Adipose tissue (tissue), 3 donors: Measurements from ENCODE around the gene PCP2. TPM values are rescaled to one million over a fixed set of nuclear protein-coding genes. Genes with fewer than 3 reads are reported as not detected.
A peak's percentile ranks its signal among the peaks of the same experiment; 100 is the strongest.
"Not testable (repeated sequence)": the region's sequence is repeated elsewhere in the genome, so short reads cannot be mapped to it uniquely, and the experiment has no call there.

Experiments used
- H3K27ac ChIP-seq: one replicate; pipeline ENCODE4 v1.5.1; 2013; ENCODE audit warnings: low read depth, low read length
- WGBS, 3 donors: extraction: QIAGEN DNeasy Blood & Tissue Kit; methylation state at CpG; one replicate each; pipeline ENCODE4 v1.1.7; 2013; 5-methylcytosine and 5-hydroxymethylcytosine counted together
- polyA plus RNA-seq, 3 donors: library from polyadenylated mRNA; stranded (reverse); fragments of 200-250 nt; gene quantifications; one replicate each; pipeline ENCODE4 v1.2.3, GENCODE V29; 2013
- donor health status: healthy with polysubstance abuse.
- donor health status: Bipolar disorder and iron deficiency.
- donor health status: healthy.

The PCP2 gene
- polyA plus RNA-seq, 3 donors, result 0.10 to 3.7 TPM; not detected in 1

DNA sequence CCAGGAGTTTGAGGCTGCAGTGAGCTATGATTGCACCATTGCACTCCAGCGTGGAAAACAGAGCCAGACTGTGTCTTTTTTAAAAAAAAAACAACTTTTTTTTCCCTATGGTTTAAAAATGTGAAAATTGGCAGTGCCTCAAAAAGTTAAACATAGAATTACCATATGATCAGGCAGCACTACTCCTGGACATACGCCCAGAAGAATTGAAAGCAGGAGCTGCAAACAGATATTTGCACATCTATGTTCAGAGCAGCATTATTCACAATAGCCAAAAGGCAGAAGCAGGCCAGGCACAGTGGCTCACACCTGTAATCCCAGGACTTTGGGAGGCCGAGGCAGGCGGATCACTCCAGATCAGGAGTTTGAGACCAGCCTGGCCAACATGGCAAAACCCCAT lies 31.6 kb upstream of the PCP2 start:
- H3K27ac ChIP-seq, result no peak overlapping the region
- 42 to 53% (median 48%) methylated on average over 4 of the region's 4 CpGs for WGBS, 3 donors

DNA sequence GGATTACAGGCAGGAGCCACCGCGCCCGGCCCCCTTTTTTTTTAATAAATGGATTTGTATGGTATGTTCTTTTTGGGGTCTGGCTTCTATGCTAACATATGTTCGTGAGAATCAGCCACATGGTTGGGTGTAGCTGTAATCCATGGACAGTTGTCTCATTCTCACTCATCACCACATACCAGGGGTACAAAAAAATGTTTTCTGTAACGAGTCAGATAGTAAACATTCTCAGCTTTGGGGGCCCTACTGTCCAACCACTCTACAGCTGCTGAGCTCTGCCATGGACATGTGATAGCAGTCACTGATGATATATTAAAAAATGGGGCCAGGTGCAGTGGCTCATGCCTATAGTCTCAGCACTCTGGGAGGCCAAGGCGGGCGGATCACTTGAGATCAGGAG lies 30.2 kb upstream of the PCP2 start:
- 74 to 82% (median 75%) methylated on average over 7 of the region's 7 CpGs for WGBS, 3 donors
- H3K27ac ChIP-seq, result no peak overlapping the region

DNA sequence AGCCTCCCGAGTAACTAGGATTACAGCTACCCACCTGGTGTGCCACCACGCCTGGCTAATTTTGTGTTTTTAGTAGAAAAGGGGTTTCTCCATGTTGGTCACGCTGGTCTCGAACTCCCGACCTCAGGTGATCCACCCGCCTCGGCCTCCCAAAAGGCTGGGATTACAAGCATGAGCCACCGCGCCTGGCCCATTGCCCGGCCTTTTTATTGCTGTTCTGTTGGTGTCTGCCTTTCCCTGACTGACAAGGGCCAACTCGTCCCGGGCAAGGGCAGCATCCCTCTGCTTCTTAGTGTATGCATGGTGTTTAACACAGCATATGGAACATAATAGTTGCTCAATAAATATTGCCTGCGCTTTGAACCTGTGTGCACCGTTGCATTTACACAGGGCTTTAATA lies 29.1 kb upstream of the PCP2 start:
- H3K27ac ChIP-seq, result no peak overlapping the region
- WGBS, 3 donors, result 80 to 88% (median 83%) methylated on average over 14 of the region's 14 CpGs

DNA sequence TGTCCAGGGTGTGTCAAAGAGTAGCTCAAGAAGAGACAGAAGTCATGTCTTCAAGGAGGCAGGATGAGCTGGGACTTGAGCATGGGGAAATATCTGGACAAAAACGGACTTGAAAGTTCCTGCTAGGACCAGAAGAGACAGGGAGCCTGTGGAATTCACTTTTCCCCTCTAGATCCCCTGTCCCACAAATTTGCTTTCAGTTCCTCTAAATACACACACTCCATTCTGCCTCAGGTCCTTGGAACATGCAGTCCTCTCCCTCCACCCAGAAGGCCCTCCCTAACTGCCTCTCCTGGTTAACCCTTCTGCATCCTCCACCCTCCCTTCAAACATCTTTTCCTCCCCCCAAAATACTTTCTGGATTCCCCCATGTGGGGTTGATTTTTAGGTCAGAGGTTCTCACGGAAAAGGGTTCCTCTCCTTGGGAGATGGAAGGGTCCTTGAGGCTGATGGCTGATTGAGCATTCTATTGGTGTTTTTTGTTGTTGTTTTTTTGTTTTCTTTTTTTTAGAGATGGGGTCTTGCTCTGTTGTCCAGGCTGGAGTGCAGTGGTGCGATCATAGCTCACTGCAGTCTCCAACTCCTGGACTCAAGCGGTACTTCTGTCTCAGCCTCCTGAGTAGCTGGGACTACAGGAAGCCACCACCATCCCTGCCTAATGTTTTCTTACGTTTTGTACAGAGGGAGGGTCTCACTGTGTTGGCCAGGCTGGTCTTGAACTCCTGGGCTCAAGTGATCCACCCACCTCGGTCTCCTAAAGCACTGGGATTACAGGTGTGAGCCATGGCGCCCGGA lies 28.4 kb upstream of the PCP2 start:
- 73 to 79% (median 73%) methylated on average over 8 of the region's 8 CpGs for WGBS, 3 donors

DNA sequence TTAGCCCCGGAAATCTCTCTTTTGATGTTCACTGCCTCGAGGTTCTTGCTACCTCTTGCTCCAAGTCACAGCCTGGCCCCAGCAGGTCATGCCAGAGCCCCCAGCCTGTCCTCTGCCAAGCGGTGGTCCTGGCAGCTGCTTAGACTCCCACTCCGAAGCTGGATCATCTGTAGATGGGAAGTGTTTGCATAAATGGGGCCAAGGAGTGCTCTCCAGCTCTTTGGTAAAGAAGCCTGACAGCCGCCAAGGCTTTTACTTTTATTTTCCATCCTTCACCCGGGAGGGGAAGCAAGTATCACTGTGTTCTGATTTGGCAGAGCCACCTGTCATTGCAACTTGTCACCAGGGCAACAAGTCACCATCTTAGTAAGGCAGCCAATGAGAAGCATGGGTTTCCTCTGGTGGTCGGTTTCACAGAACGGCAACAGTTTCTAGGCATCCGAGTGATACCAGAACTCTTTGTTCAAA lies 24.7 kb upstream of the PCP2 start:
- 31 to 36% (median 36%) methylated on average over 9 of the region's 9 CpGs for WGBS, 3 donors
- H3K27ac ChIP-seq, result no peak overlapping the region

More for the DNA sequence above, 28.4 kb upstream of the PCP2 start:
- no peak overlapping the region for H3K27ac ChIP-seq

DNA sequence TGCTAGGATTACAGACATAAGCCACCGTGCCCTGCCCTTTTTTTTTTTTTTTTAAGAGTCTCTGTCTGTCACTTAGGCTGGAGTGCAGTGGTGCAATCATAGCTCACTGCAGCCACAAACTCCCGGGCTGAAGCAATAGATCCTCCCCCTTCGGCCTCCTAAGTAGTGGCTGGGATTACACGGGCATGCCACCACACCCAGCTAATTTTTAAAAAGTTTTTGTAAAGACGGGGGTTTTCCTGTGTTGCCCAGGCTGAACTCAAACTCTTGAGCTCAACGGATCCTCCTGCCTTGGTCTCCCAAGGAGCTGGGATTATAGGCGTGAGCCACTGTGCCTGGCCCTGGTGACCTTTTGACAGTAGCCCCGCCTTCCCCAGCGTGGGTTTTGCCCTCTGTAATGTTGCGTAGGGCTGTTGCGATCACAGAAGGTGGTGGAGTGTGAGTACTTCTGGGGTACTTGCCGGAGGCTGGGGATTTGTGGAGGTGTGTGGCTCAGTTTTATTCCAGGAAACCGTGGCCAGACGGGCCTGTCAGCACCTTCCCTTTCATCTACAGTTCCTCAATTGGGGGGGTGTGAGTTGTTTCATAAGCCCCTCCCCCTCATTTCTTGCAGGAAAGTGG lies 23.7 kb upstream of the PCP2 start:
- 27 to 62% (median 28%) methylated on average over 14 of the region's 14 CpGs for WGBS, 3 donors
- peak overlapping the region; percentile 42 for H3K27ac ChIP-seq

DNA sequence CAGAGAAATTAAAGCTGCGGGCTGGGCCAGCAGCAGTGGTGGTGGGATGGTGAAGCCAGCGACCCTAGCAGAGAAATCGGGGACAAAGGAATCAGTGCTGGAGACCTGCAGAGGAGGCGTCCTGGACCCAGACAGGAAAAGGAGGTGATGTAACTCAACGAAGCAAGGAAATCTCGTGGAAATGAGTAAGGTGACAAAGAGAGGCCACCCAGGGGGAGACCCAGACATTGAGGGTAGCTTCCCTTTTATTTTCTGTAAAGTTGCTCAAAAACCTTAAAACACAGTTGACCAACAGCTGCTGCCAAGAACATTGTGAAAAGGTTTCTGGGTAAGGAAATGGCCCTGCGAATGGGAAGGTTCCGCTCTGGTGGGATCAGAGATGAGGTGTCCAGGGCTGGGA lies 22.1 kb upstream of the PCP2 start:
- H3K27ac ChIP-seq, result no peak overlapping the region
- WGBS, 3 donors, result 47 to 71% (median 50%) methylated on average over 8 of the region's 8 CpGs

DNA sequence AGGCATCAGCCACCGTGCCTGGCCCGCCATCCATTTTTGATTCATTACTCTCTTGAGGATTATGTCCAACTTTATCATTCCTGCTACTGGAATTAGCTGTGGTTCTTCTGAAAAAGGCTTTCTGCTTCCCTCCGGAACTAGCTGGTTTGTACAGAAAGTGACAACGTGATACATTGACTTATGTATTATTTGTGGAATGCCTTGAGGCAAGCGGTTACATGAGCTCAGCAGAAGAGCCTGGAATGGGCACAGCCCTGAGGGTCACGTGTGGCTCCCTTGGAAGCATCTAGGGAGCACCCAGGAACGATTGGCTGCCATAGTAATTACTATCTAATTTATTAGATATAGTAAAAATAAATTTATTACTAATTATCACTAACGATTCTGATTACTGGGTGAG lies 20.9 kb upstream of the PCP2 start:
- no peak overlapping the region for H3K27ac ChIP-seq
- 48 to 63% (median 51%) methylated on average over 8 of the region's 8 CpGs for WGBS, 3 donors

DNA sequence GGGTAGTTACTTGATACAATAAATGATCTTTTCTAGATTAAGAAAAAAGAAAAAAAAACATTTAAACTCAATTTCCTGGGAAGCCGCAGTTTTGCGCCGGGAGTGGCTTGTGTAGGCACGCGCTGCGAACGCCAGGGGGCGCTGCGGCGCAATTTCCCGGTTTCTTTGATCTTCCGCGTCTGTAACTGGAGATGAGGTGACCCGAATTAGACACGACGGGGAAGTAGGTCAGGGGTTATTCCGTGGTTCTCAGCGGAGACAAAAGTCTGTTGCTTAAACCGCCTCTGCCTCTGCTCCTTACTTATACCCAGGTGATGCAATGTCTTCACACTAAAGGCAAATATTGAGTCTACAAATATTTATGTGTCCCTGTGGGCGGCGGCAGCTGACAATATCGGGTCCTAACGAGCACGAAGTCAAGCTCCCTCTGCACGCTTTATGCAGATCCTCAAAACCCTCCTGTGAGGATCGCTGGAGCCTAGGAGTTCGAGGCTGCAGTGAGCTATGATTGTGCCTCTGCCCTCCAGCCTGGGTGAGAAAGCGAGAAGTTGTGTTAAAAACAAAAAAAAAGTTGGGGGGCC lies 18.6 kb upstream of the PCP2 start:
- 3 to 4% (median 4%) methylated on average over 28 of the region's 28 CpGs for WGBS, 3 donors
- H3K27ac ChIP-seq, result peak overlapping the region; percentile 77

DNA sequence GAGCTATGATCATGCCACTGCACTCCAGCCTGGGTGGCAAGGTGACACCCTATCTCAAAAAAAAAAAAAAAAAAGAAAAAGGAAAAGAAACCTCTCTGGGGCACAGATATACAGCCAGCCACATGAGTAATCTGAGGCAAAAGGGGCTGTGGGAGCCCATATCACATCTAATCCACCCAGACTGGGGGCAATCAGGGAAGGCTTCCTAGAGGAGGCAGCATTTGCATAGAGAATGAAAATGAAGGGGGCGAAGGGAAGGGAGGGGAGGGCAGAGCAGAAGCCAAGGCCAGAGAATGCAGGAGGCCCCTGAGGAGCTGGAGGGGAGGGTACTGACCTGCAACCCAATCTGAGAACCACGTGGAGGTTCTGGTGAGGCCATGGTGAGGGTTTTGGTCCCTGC lies 16.6 kb upstream of the PCP2 start:
- H3K27ac ChIP-seq, result no peak overlapping the region
- WGBS, 3 donors, result 45 to 69% (median 47%) methylated on average over 2 of the region's 2 CpGs

DNA sequence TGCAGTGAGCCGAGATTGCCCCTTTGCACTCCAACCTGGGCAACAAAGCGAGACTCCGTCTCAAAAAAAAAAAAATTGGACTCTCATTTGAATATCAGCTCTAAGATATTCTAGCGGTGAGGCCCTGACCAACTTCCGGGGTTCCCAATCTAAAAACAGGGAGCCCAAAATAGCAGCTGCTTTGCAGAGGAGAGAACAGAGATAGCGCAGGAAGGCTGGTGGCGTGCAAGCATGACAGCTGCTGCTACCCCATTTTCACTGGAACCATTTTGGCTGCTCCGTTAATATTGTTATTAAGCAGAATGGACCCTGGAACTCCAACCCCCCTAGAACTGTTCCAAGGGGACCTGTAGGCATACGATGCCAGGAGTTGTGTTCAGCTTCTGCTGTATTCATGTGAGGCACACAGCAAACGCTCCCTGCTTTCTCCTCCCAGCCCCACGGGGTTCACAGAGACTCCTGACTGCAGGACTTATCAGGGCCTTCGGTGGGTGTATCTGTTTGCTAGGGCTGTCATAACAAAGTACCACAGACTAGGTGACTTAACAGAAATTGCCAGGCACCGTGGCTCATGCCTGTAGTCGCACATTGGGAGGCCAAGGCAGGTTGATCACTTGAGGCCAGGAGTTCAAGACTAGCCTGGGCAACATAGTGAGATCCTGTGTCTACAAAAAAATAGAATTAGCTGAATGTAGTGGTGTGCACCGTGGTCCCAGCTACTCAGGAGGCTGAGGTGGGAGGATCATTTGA lies 14.9 kb upstream of the PCP2 start:
- WGBS, 3 donors, result 79 to 84% (median 81%) methylated on average over 15 of the region's 15 CpGs
- no peak overlapping the region for H3K27ac ChIP-seq

DNA sequence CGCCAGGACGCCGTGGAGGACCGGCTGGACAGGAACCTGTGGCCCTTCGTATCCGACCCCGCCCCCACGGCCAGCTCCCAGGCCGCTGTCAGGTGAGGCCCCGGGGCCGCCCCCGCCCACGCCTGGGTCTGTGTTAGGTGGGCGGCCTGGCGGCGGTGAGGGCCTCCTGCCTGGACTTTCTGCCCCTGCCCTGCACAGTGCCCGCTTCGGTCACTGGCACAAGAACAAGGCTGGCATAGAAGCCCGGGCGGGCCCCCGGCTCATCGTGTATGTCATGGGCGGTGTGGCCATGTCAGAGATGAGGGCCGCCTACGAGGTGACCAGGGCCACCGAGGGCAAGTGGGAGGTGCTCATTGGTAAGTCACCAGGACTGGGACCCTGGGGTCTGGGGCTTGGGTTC lies 13.6 kb upstream of the PCP2 start:
- WGBS, 3 donors, result 90 to 94% (median 93%) methylated on average over 26 of the region's 26 CpGs
- H3K27ac ChIP-seq, result no peak overlapping the region

DNA sequence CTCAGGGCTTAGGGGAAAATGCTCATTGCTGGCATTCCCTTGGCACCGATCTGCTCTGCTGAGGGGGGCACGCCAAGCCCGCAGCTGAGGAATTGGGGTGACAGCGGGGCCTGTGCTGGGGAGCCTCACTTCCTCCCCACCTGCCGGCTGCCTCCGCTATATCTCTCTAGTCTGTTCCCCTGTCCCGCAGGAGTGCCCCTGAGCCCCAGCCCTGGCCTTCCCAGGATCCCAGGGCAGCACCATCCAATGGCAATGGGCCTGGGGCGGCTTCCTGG lies 12.8 kb upstream of the PCP2 start:
- 69 to 88% (median 86%) methylated on average over 8 of the region's 8 CpGs for WGBS, 3 donors

DNA sequence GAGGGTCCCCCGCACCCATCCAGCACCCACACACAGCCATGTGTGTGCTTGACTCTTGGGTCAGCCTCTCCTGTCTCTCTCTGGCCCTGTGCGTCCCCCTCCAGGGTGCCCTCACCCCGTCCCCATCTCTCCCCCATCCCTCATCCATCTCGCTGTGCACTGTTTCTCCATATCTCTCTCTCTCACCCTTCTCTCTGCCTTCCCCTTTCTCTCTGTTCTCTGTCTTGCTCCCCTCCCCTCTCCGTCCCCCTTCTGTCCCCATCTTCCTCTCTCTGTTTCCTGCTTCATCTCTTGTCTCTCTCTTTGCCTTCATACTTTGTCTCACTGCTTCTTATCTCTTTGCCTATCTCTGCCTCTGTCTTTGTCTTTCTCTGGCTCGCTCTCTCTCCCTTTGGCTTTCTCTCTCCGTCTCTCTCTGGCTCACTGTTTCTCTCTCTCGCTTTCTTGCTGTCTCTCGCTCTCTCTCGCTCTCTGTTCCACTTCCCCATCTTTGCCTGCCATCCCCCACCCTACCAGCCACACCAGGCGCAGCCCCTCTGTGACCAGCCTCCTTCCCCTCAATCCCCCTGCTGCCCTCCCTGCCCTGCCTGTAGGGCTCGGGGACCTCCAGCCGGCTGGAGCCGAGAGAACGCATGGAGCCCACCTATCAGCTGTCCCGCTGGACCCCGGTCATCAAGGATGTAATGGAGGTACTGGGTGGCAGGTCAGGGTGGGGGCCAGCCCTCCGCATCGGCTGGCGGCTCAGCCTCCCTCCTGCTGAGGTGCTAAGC lies 12.3 kb upstream of the PCP2 start:
- WGBS, 3 donors, result 44 to 78% (median 63%) methylated on average over 19 to 20 of the region's 20 CpGs
- no peak overlapping the region for H3K27ac ChIP-seq

More for the DNA sequence above, 12.8 kb upstream of the PCP2 start:
- no peak overlapping the region for H3K27ac ChIP-seq

DNA sequence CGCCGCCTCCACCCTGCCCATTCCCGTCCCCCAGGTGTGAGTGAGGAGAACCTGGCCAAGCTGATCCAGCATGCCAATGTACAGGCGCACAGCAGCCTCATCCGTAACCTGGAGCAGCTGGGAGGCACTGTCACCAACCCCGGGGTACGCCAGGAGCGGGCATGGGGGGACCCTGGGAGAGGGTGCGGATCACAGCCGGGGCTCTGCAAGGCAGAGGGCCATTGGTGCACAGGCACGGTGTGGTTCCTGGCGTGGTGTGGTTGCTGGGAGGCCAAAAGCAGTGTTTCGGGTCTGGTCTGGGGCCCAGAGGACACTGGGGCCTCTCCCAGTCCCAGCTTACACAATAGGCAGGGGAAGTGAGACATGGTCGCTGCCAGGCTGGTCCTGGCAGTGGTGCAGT lies 11.6 kb upstream of the PCP2 start:
- H3K27ac ChIP-seq, result no peak overlapping the region
- 64 to 89% (median 76%) methylated on average over 14 of the region's 14 CpGs for WGBS, 3 donors

DNA sequence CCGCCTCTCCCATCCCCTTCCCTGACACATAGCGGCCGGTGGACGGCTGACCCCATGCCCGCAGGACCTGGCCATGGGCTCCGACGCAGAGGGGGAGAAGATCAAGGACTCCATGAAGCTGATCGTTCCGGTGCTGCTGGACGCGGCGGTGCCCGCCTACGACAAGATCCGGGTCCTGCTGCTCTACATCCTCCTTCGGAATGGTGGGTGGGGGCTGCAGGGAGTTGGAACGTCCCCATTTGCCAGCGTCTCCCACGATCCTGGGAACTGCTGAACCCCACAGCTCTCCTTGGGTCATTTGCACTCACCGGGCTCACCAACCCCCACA lies 11.0 kb upstream of the PCP2 start:
- H3K27ac ChIP-seq, result no peak overlapping the region
- WGBS, 3 donors, result 93 to 95% (median 94%) methylated on average over 17 to 20 of the region's 20 CpGs

DNA sequence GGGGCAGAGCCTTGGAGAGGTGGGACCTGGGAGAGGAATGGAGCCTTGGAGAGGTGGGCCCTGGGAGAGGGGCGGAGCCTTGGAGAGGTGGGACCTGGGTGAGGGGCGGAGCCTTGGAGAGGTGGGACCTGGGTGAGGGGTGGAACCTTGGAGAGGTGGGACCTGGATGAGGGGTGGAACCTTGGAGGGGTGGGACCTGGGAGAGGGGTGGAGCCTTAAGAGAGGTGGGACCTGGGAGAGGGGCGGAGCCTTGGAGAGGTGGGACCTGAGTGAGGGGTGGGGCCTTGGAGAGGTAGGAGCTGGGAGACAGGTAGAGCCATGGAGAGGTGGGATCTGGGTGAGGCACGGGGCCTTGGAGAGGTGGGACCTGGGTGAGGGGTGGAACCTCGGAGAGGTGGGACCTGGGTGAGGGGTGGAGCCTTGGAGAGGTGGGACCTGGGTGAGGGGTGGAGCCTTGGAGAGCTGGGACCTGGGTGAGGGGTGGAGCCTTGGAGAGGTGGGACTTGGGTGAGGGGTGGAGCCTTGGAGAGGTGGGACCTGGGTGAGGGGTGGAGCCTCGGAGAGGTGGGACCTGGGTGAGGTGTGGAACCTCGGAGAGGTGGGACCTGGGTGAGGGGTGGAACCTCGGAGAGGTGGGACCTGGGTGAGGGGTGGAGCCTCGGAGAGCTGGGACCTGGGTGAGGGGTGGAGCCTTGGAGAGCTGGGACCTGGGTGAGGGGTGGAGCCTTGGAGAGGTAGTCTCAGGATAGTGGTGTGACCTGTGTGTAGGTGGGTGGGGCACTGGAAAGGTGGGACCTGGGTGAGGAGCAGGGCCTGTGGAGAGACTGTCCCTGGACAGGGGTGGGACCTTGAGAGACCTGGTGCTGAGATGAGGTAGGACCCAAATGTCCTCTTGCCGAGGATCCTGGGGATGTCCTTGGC lies 10.4 kb upstream of the PCP2 start:
- WGBS, 3 donors, result 47 to 87% (median 80%) methylated on average over 10 of the region's 10 CpGs
- not testable (repeated sequence) for H3K27ac ChIP-seq

DNA sequence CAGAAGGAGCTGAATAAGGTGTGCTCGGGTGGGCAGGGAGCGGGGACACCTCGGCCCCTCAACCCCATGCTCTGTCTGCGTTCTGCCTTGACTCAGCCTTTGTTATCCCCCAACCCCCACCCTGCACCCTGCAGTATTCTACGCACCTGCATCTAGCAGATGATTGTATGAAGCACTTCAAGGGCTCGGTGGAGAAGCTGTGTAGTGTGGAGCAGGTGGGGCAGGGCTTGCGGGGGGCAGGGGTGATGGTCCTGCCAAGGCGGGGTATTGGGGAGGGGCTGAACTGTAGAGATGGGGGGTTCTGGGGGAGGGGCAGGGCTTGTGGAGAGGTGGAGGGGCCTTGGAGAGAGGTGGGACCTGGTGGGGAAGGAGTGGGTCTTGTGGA lies 9.5 kb upstream of the PCP2 start:
- no peak overlapping the region for H3K27ac ChIP-seq
- 94 to 97% (median 95%) methylated on average over 8 of the region's 8 CpGs for WGBS, 3 donors
